Mucosa of descending colon (tissue), 3 donors: ENCODE results near the gene MAPK12. TPM values are rescaled to one million over a fixed set of nuclear protein-coding genes. Genes with fewer than 3 reads are reported as not detected.

Experiments
- ATAC-seq: fragments of 200-7000 bp; cut with Tn5 transposase; one replicate; pipeline ENCODE4 v1.9.1; 2020; ENCODE audit warnings: mild to moderate bottlenecking, moderate library complexity
- DNase-seq, 3 donors: peaks; one replicate each; pipeline ENCODE4 v3.0.0-alpha.2; 2020
- H3K36me3 ChIP-seq: fragments of 200-600 bp; one replicate; pipeline ENCODE4 v1.8.0; 2021; ENCODE audit warnings: low read depth, mild to moderate bottlenecking
- H3K4me1 ChIP-seq: fragments of 200-600 bp; one replicate; pipeline ENCODE4 v1.8.0; 2021; ENCODE audit warnings: low read depth, mild to moderate bottlenecking
- H3K4me3 ChIP-seq: fragments of 200-600 bp; one replicate; pipeline ENCODE4 v1.8.0; 2021; ENCODE audit warnings: mild to moderate bottlenecking
- H3K9me3 ChIP-seq: fragments of 200-600 bp; one replicate; pipeline ENCODE4 v1.8.0; 2021; ENCODE audit warnings: mild to moderate bottlenecking
- intact Hi-C, 2 donors: fragments of 100-400 bp; cut with DNase I in 1 of 2; cut with micrococcal nuclease in 1 of 2; formaldehyde crosslinking; loops; one replicate each; pipeline versions ENCODE4 v1.11.0 to v1.11.1; 2022; cut with DNase I, micrococcal nuclease
- total RNA-seq, 3 donors: library from RNA; stranded (reverse); fragmentation: NEBNext Ultra II Directional in 2 of 3; extraction: Animal tissue kit (Norgen Biotek cat#: 25700) in 2 of 3; gene quantifications; one replicate each; pipeline versions ENCODE4 v1.2.1 to v1.2.4, GENCODE V29; 2021 to 2023
- TF ChIP-seq, protein P1 (sequence below): fragments of 200-600 bp; IDR thresholded peaks from one replicate; pipeline ENCODE4 v1.8.0; 2022; ENCODE audit warnings: antibody characterized with exemption, mild to moderate bottlenecking
- donor health status: DM: no; HTN: no; CAD: no; lungs with moderate emphysema.
- donor health status: DM: no; HTN: no; CAD: no.
- donor health status: DM: no; HTN: yes; CAD: no.

MAPK12 gene
- total RNA-seq, 3 donors from 2014 or later, result 2.3 to 6.5 (median 5.2) TPM

DNA sequence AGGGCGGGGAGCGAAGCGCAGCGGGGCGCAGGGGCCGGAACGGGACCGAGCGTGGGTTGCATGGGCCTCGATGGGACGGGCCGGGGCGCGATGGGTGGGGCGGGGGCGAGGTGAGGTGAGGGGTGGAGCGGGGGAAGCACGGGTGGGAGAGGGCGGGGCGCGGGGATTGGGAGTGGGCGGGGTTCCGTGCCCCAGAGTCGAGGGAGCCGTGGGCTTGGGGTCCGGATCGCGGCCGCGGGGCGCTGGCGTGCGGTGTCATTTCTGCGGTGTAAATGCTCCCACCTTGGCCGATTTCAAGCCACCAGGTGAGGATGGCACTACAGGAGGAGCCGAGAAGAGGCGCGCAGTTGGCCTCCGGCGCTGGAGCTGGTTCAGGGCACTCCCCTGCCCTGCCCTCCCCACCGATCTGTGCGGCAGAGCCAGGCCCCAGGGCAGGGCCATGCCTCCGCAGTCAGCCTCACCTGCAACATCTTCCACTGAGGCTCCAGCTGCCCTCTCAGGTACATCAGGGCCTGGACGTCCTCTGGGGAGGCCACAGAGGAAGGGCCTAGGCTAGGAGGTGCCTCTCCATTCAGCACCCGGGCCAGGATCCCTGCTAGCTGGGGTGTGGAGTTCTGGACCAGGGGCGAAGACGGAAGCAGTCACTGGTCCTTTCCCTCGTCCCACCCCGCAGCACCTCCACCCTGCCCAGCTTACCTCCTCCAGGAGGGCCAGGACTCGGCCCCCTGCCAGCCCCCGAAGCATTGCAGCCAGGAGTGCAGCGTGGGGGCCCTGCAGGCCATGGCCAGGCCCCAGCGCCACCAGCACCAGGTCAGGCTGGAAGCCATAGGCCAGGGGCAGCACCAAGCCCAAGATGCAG, 16.0 kb downstream of the MAPK12 start:
- intact Hi-C loops, result loop anchor here in 1 of 2 donors (10.0 kb wide), 1 partner anchor 249 kb away; no protein-coding TSS in a partner anchor

DNA sequence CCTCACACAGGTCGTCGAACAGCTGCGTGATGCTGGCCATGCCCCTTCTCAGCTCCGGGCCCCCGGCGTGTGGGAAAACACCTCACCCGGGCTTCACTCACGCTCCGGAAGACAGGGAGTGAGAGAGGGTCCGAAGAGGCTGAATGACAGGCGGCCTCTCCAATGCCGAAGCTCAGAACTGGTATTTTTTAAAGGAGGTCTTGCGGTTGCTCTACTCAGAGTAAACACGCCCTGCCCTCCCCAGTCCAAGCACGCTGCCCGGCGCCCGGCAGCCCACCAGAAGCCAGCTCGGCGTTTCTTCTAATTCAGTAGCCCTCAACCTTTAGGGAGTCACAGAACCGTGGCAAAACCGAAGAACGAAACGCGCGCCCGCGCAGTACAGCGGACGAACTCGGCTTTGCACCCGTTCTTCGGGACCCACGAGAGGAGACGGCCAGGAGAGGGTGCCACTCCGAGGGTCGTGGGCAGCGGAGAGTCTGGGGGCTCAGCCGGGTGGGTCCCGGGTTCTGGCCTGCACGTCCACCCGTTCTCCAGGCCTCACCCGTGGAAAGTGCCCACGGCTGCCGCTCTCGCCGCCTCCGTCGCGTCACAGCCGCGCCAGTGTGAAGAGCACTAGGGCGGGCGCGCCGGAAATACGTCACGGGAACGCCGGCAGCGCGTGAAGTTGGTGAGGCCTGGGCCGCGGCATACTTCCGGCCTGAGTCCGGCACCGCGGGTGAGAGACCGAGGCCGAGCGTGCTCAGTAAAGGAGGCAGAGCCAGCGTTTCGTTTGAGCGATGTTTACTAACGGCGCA, 16.9 kb downstream of the MAPK12 start, which contains the start of gene TUBGCP6:
TSS of gene TUBGCP6 (minus strand) at position 604 of the 794 bp plus-strand sequence. CDS start at position 40, 564 bp downstream.
- H3K4me1 ChIP-seq, result peaks cover 54% of the 10 kb centered on the region
- ATAC-seq, result peak; percentile 90
- intact Hi-C loops, result loop anchor here in 1 of 2 donors (10.0 kb wide), 1 partner anchor 250 kb away; no protein-coding TSS in a partner anchor
- no peaks in the 10 kb centered on the region for H3K9me3 ChIP-seq
- TF ChIP-seq, protein P1, sequence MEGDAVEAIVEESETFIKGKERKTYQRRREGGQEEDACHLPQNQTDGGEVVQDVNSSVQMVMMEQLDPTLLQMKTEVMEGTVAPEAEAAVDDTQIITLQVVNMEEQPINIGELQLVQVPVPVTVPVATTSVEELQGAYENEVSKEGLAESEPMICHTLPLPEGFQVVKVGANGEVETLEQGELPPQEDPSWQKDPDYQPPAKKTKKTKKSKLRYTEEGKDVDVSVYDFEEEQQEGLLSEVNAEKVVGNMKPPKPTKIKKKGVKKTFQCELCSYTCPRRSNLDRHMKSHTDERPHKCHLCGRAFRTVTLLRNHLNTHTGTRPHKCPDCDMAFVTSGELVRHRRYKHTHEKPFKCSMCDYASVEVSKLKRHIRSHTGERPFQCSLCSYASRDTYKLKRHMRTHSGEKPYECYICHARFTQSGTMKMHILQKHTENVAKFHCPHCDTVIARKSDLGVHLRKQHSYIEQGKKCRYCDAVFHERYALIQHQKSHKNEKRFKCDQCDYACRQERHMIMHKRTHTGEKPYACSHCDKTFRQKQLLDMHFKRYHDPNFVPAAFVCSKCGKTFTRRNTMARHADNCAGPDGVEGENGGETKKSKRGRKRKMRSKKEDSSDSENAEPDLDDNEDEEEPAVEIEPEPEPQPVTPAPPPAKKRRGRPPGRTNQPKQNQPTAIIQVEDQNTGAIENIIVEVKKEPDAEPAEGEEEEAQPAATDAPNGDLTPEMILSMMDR, result no peak
- H3K36me3 ChIP-seq, result no peaks in the 10 kb centered on the region
- DNase-seq, result peak; percentile 96 to 98 (median 97)
- H3K4me3 ChIP-seq, result peak within 1 kb of the TSS; percentile 68

More for the DNA sequence above, 16.0 kb downstream of the MAPK12 start:
- Histone ChIP-seq H3K4me3 (peak overlapping the region; percentile 68), H3K4me1 (peaks cover 62% of the 10 kb centered on the region), H3K36me3 (no peaks in the 10 kb centered on the region), H3K9me3 (no peaks in the 10 kb centered on the region)
- ATAC-seq, result peak; percentile 42
- TF ChIP-seq, protein P1, result no peak
- peak in 2 of 3 donors; percentile 55 to 66 for DNase-seq

DNA sequence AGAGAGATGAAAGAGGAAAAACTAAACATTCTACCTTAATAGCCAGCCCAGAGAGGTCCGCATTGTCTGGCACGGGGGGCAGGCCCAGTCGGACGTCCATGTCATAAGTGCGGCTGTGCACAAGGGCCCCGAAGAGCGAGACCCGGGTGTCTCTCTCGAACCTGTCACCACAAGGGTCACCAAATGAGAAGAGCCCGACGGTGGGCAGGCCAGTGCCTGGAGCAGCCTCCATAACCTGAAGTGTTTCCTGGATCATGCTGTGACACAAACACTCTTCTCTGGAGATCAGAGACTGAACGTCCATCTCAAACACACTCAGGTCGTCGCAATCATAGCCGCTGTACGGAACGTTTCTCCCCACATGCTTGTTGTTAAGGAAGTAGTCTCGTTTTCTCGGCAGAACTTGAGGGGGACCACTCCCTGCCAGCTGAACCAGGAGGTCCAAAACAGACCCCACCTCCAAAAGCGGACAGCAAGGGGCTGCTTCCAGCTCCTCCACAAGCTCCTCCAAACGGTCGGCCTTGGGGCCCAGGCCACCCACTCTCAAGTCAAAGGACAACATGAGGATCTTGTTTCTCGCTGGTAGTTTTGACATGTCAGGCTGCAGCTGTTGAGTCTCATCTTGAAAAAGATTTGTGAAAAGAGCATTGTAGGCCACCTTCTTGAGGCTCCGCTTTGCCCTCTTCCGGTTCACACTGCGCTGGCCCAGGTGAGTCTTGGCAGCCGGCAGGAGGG, 17.6 kb downstream of the MAPK12 start:
- Histone ChIP-seq H3K9me3 (no peaks in the 10 kb centered on the region), H3K4me1 (peaks cover 50% of the 10 kb centered on the region), H3K36me3 (no peaks in the 10 kb centered on the region), H3K4me3 (peak overlapping the region; percentile 68)
- intact Hi-C loops, result loop anchor here in 1 of 2 donors (10.0 kb wide), 1 partner anchor 251 kb away; no protein-coding TSS in a partner anchor
- no peak for DNase-seq
- TF ChIP-seq, protein P1, result no peak
- ATAC-seq, result peak; percentile 42

DNA sequence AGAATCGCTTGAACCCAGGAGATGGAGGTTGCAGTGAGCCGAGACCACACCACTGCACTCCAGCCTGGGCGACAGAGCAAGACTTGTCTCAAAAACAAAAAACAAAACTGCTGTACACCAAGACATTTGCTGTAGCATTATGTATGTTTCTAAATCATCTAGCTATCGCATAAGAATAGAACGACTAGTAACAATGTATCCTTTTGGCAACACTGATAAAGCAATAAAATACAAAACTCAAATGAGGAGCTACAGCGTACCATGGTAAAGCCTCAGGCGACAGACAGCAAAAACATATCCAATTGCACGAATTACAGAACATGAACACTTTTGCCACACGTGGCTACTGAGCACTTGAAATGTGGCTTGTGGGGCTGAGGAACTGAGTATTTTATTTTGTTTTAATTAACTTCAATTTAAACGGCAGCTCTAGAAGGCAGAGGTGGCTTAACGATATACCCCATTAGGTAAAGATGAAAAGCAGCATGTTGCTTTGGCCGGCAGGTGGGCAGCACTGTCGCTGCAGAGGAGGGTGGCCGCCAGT, 19.0 kb downstream of the MAPK12 start:
- ATAC-seq, result no peak
- no peak for DNase-seq
- TF ChIP-seq, protein P1, result no peak
- Histone ChIP-seq H3K9me3 (no peaks in the 10 kb centered on the region), H3K36me3 (no peaks in the 10 kb centered on the region), H3K4me3 (no peak overlapping the region), H3K4me1 (peaks cover 42% of the 10 kb centered on the region)
- intact Hi-C loops, result loop anchor here in 1 of 2 donors (10.0 kb wide), 1 partner anchor 252 kb away; no protein-coding TSS in a partner anchor

DNA sequence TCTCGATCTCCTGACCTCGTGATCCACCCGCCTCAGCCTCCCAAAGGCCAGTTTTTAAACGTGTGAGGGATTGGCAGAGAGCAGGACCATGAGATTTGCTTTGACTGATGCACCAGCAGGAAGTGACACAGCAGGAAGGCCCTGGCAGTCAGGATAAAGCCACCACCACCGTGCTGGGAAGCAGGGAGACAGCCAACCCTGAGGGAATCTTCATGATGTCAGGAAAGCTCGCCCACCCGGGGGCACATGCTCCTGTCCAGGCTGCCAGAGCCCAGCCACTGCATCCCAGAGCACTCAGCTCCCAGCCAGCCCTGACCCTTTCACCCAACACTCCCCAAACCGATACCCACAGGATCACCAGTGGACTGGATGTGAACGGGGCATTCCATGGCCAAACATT, 22.7 kb downstream of the MAPK12 start:
- Histone ChIP-seq H3K9me3 (no peaks in the 10 kb centered on the region), H3K4me3 (no peak overlapping the region), H3K36me3 (no peaks in the 10 kb centered on the region), H3K4me1 (peaks cover 28% of the 10 kb centered on the region)
- TF ChIP-seq, protein P1, result no peak
- DNase-seq (no peak), ATAC-seq (no peak)
- intact Hi-C loops, result no loop called here
